Left hindlimb (tissue), 1 donor: ENCODE data around the gene GRM1.

Source experiments
- DNase-seq: peaks from one replicate; pipeline ENCODE4 v3.0.0-alpha.2; 2018

GRM1 gene

DNA sequence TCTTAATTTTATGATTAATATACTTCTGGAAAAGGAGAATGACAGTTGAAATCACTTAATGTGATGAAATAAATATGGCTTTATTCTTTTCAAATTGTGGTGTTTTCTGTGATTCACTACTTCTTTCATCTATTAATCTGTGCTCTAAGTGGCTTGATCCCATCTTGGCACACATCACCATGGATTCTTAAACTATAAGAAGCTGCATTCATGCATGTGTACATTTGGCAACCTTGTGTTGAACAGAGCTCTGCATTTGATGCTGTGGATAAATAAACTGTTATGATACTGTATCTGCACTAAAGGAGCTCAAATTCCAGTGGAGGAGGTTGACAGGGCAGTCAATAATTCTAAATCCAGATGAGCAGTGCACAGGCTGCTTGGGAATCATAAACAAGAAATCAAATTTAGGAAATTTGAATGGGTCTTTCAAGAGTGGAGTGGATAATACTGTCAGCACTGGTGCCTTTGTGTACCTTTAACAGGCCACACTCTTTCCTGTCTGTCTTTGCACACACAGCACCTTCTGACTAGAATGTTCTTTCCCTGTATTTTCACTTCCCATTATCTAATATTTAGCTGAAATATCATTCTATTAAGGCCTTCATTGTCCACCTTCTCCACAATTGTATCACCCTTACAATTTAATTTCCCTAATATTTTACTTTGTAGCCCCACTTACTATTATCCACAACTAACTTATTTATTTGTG lies 252.9 kb downstream of the GRM1 start:
- DNase-seq: no peak

DNA sequence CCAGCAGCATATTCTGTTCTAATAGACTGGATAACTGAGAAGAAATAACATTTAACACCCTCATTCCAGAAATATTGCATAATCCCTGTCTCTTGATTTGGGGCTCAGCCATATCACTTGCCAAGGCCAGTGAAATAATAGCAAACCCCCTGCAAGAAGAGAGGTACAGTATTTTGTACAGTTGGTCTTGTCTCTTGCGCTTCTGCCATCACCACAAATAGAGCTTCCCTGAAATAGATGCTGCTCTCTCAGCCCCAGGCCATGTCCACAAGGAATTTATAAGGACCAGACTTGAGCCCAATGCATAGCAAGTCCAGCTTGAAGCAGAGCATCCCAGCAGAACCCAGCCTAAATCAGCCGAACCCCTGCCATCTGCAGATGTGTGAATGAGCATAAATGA lies 254.0 kb downstream of the GRM1 start:
- no peak for DNase-seq

DNA sequence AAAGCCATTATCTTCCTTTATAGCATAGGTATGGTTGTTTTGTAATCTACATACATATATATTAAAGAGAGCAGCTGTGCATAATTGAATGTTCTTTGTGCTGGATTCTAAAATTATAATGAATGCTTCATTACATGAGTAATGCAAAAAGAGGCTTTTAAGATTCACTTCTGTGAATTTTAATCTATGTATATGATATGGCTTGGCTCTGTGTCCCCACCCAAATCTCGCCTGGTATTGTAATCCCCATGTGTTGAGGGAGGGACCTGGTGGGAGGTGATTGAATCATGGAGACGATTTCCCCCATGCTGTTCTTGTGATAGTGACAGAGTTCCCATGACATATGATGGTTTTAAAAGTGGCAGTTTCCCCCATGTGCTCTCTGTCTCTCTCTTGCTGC lies 255.4 kb downstream of the GRM1 start:
- no peak for DNase-seq

DNA sequence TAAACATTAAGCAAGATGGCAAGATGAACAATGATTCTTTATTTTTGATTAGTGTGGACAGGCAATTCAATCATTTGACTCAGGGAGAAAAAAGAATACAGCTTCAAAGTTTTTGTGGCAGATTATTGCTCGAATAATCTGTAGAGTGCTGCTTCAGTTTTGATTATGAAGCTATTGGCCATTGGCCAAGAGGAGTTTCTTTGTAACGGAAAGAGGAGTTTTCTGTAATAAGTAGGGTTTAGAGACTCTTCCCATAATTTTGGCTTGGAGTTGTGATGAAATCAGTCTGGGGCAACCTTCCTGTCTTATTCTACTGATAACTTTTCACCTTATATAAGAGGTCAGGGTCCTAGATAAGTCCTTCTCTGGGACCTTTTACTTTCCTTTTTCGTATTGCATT lies 258.1 kb downstream of the GRM1 start:
- no peak for DNase-seq

DNA sequence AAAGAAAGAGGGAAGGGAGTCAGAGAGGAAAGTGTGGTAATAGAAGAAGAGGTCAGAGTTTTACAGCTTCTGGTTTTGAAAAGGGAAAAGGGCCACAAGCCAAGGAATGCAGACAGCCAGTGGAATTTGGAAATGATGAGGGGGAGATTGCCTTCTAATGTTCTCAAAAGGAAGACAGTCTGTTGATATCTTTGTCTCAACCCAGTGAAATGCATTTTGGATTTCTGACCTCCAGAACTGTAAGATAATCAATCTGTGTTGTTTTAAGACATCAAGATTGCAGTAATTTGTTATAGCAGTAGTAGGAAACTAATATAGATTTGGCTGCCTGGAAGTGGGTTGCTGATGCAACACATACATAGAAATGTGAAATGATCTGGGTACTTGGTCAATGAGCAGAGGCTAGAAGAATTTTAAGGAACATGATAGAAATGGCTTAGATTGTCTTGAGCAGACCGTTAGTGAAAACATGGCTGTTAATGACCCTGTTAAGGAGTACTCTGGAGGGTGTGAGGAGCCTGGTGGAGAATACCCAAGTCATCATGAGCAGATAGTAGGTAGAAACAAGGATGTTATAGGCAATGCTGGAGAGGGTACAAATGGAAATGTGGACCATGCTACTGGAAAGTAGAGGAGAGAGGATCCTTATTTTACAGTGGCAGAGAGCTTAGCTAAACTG lies 259.0 kb downstream of the GRM1 start:
- no peak for DNase-seq

DNA sequence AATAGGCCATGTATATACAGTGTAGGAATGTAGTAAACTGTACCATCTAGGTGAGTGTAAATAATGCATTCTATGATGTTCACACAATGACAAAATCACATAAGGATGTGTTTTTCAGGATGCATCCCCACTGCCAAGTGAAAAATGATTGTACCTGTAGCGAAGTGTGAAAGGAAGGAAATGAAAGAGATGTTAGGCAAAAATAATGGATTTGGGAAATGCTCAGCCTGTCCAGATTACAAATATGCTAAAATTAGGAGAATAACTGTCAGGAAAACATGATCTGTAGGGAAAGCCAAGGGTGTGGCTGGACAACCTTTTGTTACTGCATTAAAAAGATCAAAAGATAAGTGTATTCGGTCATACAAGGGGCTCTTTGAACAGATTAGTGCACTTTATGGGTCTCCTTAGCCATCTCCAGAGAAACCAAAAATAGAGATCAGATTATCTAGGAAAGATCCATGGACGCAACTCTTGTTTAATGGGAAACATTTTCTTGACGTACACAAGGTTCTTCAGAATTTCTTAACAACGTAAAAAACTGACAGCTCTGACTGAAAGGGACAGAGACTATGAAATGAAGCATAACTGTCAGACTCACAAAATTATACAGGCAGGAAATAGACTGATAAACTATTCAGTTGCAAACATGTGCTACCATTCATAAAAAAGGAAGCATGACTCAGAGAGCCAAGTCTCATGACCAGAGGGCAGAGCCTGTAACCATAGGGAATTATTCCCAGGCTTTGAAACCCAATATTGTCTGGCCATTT lies 261.1 kb downstream of the GRM1 start:
- DNase-seq: no peak

DNA sequence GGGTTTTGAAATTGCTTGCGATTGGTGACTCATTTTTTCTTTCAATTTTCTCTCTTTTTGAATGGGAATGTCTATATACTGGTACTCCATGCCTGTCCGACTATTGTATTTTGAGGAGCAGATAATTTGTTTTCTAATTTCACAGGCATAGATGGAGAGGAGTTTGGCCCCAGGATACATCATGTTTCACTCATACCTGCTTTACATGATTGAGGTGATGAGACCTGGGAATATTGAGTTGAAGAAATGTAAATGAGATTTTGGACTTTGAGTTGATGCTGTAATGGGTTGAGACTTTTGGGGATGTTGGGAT lies 261.7 kb downstream of the GRM1 start:
- DNase-seq: no peak

DNA sequence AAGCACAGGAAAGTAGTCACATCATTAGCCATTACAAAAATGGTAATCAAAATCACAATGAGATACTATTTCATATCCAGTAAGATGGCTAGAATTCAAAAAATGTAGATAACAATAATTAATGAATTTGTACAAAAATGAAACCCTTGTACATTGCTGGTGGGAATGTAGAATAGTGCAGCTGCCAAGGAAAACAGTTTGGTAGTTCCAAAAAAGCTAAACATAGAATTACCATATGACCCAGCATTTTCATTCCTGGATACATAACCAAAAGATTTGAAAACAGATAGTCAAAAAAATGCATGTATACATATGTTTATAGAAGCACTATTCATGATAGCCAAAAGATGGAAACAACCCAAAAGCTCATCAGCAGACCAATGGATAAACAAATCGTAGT lies 263.6 kb downstream of the GRM1 start:
- DNase-seq: no peak

DNA sequence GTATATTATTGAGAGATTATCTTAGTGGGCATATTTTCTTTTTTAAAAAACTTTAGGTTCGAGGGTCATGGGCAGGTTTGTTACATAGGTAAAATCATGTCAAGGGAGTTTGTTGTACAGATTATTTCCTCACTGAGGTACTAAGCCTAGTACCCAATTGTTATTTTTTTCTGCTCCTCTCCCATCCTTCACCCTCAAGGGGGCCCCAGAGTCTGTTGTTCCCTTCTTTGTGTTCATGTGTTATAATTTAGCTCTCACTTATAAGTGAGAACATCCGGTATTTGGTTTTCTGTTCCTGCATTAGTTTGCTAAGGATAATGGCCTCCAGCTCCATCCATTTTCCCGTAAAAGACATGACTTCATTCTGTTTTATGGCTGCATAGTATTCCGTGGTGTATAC lies 266.8 kb downstream of the GRM1 start:
- no peak for DNase-seq

DNA sequence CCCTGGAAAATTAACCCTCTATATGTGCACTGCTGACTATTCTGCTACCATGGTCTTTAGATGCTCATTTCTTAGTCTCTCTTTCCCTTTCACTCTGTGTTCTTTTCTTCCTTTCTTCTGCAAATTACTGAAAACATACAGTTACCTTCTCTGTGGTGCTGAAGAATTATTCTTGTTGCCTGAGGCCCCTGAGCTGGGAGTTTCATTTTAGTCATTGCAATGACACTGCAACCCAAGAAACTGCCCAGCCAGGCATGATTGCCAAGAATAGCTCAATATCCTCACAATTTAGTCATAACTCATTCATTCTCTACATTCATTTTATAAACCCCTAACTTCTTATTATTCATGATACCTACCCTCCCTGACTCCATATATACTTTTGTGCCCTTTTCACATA lies 269.0 kb downstream of the GRM1 start:
- no peak for DNase-seq

DNA sequence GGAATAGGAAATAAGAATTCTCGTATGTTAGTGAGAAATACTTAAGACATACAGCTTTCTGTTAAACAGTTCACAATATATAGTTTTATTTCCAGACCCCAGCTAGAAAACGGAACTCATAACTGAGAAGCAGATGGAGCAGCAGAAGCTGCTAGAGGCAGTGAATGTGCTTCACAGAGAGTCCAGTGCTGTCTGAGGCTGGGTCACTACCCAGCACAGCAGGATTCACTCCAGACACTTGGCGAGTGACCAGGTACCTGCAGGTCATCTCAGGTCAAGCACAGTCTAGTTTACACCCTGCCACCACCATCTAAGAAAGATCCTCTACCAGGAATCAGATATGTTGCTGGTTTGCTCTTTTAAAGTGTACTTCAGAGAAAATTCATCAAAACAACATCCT lies 271.7 kb downstream of the GRM1 start:
- no peak for DNase-seq

DNA sequence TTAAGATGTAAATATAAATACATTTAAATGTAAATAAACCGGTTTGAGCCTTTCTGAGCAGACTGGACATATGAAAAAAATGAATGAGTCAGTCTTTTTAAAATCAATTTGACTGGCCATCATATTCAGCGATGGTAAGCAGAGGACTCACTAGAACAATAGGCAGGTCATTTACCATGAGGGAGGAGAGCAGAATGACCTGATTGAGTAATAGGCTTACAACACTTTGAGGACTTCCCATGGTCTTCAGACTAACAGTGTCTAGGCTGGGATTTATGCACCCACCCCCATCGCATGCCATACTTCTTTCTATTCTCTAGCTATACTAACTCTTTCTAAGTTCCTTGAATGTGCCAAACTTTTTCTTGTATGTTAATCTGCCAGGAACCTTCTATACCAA lies 272.9 kb downstream of the GRM1 start:
- DNase-seq: no peak

DNA sequence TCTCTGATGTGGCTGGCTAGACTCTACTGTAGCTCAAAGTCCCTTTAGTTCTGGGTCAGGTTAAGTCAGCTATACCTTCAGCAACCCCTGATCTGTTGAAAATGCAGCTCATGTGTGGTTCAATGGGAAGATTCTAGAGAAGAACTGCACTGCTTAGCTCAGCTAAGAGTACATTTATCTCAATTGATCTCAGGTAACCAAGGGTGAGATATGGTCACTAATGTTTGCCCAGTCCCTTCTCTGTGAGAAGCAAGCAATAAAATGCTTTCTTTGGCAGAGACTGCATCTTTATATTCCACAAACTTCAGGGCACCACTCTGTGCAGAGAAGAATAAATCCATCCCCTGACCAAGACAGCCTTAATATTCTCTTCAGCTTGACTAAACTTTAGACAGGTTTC lies 274.1 kb downstream of the GRM1 start:
- no peak for DNase-seq

DNA sequence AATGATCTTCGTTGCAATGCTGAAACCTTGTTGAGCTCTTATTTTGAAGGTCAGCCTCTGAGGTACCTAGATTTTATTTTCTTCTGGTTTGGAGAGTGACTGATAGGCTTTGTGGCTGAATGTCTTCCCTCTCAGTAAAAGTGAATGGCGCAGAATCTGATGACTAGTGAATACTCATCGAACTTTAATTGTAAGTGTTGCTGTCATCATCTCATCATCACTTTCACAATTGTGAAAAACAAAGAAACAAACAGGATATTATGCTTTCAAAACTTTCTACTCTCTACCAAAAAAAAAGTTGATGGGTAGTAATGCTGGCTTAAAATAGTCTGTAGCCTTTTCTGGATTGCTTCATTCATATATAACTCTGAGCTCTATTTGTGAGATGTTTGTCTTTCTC lies 275.3 kb downstream of the GRM1 start:
- DNase-seq: no peak

DNA sequence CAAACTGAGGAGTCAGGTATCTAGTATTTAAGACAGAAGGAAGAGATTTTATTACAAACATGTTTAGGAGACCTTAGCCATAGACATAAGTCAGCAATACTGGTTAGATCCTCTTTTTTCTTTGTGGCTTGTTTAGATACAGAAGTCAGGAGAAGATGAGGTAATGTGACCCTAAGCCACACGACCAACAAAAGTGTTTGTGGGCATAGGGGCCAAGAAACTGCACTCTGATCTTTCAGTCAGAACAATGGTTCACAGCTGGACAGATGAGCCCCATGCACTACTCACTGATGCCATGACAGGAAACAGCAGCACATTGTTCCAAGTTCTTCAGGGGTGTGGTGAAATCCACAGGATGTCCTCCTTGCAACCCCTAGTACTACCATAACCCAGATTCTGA lies 276.2 kb downstream of the GRM1 start:
- DNase-seq: no peak

DNA sequence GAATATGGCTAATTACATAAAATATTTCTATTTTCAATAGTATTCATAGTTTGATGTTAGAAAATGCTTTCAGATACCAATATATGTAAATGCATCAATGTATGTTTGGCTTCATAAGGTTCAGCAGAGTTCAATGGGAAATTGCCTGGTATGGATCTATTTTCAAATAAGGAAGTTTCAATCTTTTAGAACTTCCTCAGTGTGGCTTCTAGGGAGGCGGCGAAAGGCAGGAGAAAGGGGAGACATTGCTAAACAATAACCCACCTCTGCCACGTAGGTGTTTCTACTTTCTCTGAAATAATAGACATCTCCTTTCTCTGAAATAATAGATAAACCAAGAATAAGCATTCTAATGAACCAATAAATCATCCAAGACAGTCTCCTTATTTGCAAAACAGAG lies 277.1 kb downstream of the GRM1 start:
- no peak for DNase-seq

DNA sequence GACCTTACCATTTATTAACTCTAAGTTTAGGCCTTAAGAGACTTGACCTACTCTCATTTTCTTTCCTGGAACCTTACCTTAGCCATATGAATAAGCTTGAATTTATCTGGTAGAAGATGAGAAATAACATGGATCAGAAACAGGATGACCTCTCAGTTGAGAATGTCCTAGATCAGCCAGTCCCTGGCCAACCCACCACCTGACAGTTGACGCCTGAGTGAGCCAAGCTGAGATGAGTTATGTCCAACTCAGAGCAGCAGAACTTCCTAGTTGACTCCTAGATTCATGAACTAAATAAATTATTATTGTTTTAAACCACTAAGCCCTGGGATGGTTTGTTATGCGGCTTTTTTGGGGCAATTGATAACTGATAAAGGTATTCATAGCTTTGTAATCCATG lies 281.8 kb downstream of the GRM1 start:
- no peak for DNase-seq

DNA sequence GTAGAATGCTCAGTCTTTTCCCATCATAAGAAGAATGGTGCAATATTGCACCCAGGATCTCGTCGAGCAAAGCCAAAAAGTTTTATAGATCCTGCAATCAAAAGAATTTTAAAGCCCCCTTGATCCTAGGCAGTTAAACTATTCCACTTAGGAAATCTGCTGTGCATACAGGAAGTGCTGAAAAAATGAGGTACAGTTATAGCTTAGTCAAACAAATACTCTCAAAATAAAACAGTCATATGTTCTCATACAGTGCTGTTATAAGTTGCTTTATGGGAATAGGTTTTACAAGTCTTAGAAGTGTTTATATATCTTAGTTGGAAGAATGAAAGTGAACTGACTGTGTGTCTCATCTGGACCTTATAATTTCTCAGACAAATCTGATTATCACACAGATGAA lies 282.2 kb downstream of the GRM1 start:
- no peak for DNase-seq

DNA sequence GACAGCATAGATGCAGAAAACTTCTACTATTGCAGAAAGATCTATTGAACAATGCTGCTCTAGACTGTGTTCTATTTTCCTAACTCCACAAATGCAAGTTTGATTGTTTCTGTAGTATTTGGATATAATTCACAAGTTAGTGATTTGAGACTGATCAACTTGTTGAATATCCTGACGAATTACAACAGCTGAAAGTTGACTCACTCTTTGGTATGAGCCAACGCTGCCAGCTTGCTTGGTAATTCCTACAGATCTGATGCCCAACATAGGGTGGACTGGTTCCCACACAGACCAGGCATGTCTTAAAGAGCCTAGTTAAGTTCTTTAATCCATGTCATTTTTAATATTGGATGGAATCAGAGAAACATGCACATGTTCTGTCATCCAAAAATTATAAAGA lies 283.7 kb downstream of the GRM1 start:
- no peak for DNase-seq

DNA sequence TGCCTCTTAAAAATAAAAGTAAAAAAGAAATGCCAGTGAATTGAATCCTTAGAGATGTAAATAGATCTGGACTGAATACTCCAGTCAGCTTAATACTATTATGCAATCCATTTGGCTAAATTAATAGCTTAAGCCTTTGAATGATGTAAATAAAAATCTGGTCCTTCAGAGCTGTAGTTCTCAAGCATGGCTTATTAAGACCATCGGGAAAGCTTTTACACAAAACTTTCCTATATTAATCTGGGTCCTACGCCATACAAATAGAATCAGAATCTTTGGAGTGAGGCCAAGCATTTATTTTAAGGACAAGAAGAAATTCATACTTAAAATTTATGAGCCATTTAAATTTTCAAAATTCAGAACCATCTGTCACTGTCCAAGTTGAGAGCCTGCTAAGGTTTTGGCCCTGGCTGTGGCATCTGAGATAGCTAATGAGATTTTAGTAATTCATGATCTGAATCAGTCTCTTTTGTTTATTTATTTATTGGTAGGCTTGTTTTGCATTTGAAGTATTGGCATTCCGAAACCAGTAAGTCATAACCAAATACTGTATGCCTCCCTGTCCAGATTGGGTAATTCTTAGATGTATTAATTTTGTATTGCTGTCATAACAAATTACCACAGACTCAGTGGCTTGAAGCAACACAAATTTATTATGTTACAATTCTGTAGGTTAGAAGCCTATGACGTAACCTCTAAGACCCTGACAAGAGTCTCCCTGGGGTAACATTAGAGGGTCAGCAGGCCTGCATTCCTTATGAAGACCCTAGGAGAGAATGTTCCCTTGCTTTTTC lies 286.7 kb downstream of the GRM1 start:
- DNase-seq: no peak

DNA sequence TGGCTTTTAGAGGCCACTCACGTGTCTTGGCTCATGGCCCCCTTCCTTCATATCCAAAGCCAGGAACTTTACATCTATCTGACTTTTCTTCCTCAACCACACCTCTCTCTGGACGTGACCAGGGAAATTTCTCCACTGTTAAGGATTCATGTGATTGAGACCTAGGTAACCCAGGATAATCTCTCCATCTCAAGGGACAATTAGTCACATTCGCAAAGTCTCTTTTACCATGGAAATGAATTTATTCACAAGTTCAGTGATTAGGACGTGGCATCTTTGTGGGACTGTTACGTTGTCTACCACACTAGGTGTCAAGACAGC lies 287.3 kb downstream of the GRM1 start:
- DNase-seq: no peak

DNA sequence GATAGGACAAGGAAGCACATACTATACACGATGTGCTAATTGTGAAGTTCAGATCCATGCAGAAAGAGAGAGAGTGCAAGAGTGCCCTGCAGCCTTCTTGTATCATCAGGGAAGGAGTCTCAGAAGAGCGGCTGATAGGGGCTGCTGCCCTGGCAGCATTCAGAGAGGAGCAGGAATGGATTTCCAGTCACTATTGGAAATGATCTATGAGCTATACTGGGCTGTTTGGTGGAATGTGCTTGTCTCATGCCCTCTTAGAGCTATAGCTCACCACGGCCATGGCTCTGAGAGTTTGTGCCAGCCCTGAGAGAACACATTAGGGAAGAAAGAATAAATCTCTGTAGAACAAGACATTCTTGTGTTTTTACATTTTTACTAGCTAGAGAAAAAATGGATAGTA lies 302.2 kb downstream of the GRM1 start:
- no peak for DNase-seq

DNA sequence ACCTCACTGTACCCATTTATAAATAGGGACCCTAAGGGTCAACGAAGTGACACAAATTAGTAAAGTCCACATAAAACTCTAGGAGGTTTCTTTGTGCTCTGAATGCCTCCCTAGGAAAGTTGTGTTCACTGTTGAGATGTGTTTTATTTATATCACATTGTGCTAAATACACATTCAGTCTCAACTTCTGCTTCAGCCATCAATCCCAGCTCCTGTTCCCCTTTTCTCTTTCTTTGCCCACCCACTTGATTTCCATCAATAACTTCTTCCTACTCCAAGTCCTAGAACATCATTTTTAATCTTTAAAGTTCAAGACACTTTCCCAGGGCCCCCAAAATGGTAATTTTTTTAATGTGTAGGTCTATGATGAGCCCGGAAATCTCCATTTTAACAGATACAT lies 306.5 kb downstream of the GRM1 start:
- no peak for DNase-seq

DNA sequence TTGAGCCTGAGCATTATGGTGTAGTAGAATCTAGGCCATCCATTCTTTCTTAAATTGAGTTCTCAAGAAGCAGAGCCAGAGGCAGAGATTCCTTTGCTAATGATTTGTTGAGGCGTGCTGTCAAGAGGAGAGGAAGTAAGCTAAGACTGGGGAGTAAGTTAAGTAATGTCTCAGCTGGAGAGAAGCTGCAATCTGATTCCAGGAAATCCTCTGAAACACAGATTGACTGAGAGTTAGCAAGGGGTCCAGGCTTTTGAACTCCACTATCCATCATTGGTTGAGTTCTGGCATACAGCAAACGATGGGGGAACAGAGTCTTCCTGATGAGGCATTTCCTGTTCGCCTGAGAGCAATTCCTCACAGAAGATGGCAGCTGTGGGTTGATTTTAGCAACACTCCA lies 307.3 kb downstream of the GRM1 start:
- DNase-seq: no peak
